WTC11 (cell line): ENCODE measurements around the gene YIPF6. TPM values are rescaled to one million over a fixed set of nuclear protein-coding genes. Genes with fewer than 3 reads are reported as not detected.

Experiments
- ATAC-seq: fragments of 200-7000 bp; cut with Tn5 transposase; 2 replicates; pipeline ENCODE4 v1.10.0; 2021; ENCODE audit warnings: mild to moderate bottlenecking, moderate library complexity
- CTCF ChIA-PET: fragments of 300-600 bp; sonication (Branson Sonifier 250); formaldehyde crosslinking; loops from one replicate; lab custom pipeline; 2021; ENCODE audit warnings: antibody characterized with exemption; lab: Charles Lee
- POLR2A ChIA-PET: fragments of 350-600 bp; sonication (Branson Sonifier 250); formaldehyde crosslinking; loops from one replicate; lab custom pipeline; 2021; ENCODE audit warnings: antibody characterized with exemption; lab: Charles Lee
- DNase-seq: peaks from one replicate; pipeline ENCODE4 v3.0.0; 2021; ENCODE audit warnings: low spot score
- H3K27ac Mint-ChIP-seq: 2 replicates; pipeline ENCODE4 v1.8.0; 2021; ENCODE audit warnings: mixed read lengths
- H3K27me3 Mint-ChIP-seq: 2 replicates; pipeline ENCODE4 v1.8.0; 2021; ENCODE audit warnings: low read depth, mild to moderate bottlenecking, moderate library complexity, mixed read lengths
- H3K36me3 Mint-ChIP-seq: 2 replicates; pipeline ENCODE4 v1.8.0; 2021; ENCODE audit warnings: mixed read lengths
- H3K4me1 Mint-ChIP-seq: 2 replicates; pipeline ENCODE4 v1.8.0; 2022; ENCODE audit warnings: mixed read lengths
- H3K4me3 Mint-ChIP-seq: 2 replicates; pipeline ENCODE4 v1.8.0; 2021; ENCODE audit warnings: mild to moderate bottlenecking, moderate library complexity, mixed read lengths
- H3K9me3 Mint-ChIP-seq: 2 replicates; pipeline ENCODE4 v1.8.0; 2021; ENCODE audit warnings: mixed read lengths
- ELF4 ChIP-seq: sonication (generic); formaldehyde crosslinking; IDR thresholded peaks from 2 replicates; pipeline ENCODE4 v1.8.1; 2022; ENCODE audit warnings: low read depth, mild to moderate bottlenecking, moderate library complexity, missing genetic modification reagents
- EMX1 ChIP-seq: fragments of 250-450 bp; sonication (Bioruptor Pico); IDR thresholded peaks from 2 replicates; pipeline ENCODE4 v1.8.0; 2021; ENCODE audit warnings: mild to moderate bottlenecking
- ETV6 ChIP-seq: sonication (generic); formaldehyde crosslinking; IDR thresholded peaks from 2 replicates; pipeline ENCODE4 v1.8.1; 2022; ENCODE audit warnings: mild to moderate bottlenecking, missing genetic modification reagents
- FOXJ3 ChIP-seq: sonication (generic); formaldehyde crosslinking; IDR thresholded peaks from 2 replicates; pipeline ENCODE4 v1.9.0; 2021; ENCODE audit warnings: missing genetic modification reagents, mild to moderate bottlenecking, borderline replicate concordance
- FOXK1 ChIP-seq: sonication (generic); formaldehyde crosslinking; IDR thresholded peaks from 2 replicates; pipeline ENCODE4 v1.8.0; 2022; ENCODE audit warnings: mild to moderate bottlenecking, moderate library complexity, missing genetic modification reagents
- HMGA2 ChIP-seq: fragments of 250-450 bp; sonication (Bioruptor Pico); IDR thresholded peaks from 2 replicates; pipeline ENCODE4 v1.4.0; 2021; ENCODE audit warnings: mild to moderate bottlenecking, moderate library complexity
- JUN ChIP-seq: sonication (generic); formaldehyde crosslinking; IDR thresholded peaks from 2 replicates; pipeline ENCODE4 v1.8.0; 2023; ENCODE audit warnings: mild to moderate bottlenecking, missing genetic modification reagents
- MXD4 ChIP-seq: fragments of 250-450 bp; sonication (Bioruptor Pico); IDR thresholded peaks from 2 replicates; pipeline ENCODE4 v1.8.0; 2021; ENCODE audit warnings: mild to moderate bottlenecking, moderate library complexity, borderline replicate concordance
- NR3C1 ChIP-seq: sonication (generic); formaldehyde crosslinking; conservative IDR thresholded peaks from 2 replicates; pipeline ENCODE4 v1.8.1; 2023; ENCODE audit warnings: low read depth, mild to moderate bottlenecking, missing genetic modification reagents
- RELA ChIP-seq: sonication (generic); formaldehyde crosslinking; IDR thresholded peaks from 2 replicates; pipeline ENCODE4 v1.8.1; 2022; ENCODE audit warnings: missing genetic modification reagents, mild to moderate bottlenecking, borderline replicate concordance
- SMAD4 ChIP-seq: sonication (generic); formaldehyde crosslinking; IDR thresholded peaks from 2 replicates; pipeline ENCODE4 v1.8.0; 2022; ENCODE audit warnings: mild to moderate bottlenecking, missing genetic modification reagents
- SOX15 ChIP-seq: fragments of 250-450 bp; sonication (Bioruptor Pico); IDR thresholded peaks from 2 replicates; pipeline ENCODE4 v1.9.0; 2021; ENCODE audit warnings: mild to moderate bottlenecking
- ZNF219 ChIP-seq: sonication (generic); formaldehyde crosslinking; IDR thresholded peaks from 2 replicates; pipeline ENCODE4 v1.8.0; 2023; ENCODE audit warnings: missing genetic modification reagents, mild to moderate bottlenecking, borderline replicate concordance
- total RNA-seq: library from RNA; stranded (reverse); gene quantifications from 3 replicates; pipeline ENCODE4 v1.2.3, GENCODE V29; 2021
- TF ChIP-seq, protein P1 (sequence below): fragments of 250-450 bp; sonication (Bioruptor Pico); IDR thresholded peaks from 2 replicates; pipeline ENCODE4 v2.1.2; 2022; ENCODE audit warnings: mild to moderate bottlenecking, moderate library complexity
- TF ChIP-seq, protein P2 (sequence below): sonication (generic); formaldehyde crosslinking; IDR thresholded peaks from 2 replicates; pipeline ENCODE4 v1.8.1; 2023; ENCODE audit warnings: mild to moderate bottlenecking, missing genetic modification reagents, moderate library complexity
- TF ChIP-seq, protein P3 (sequence below): sonication (generic); formaldehyde crosslinking; IDR thresholded peaks from 2 replicates; pipeline ENCODE4 v1.8.1; 2022; ENCODE audit warnings: missing genetic modification reagents, borderline replicate concordance
- TF ChIP-seq, protein P4 (sequence below): sonication (generic); formaldehyde crosslinking; IDR thresholded peaks from 2 replicates; pipeline ENCODE4 v1.8.1; 2023; ENCODE audit warnings: mild to moderate bottlenecking, moderate library complexity, missing genetic modification reagents
- TF ChIP-seq, protein P5 (sequence below): sonication (generic); formaldehyde crosslinking; IDR thresholded peaks from 2 replicates; pipeline ENCODE4 v1.8.1; 2023; ENCODE audit warnings: mild to moderate bottlenecking, missing genetic modification reagents, moderate library complexity

Gene YIPF6
- total RNA-seq, 1 experiment from 2014 or later = 34.2 TPM

DNA sequence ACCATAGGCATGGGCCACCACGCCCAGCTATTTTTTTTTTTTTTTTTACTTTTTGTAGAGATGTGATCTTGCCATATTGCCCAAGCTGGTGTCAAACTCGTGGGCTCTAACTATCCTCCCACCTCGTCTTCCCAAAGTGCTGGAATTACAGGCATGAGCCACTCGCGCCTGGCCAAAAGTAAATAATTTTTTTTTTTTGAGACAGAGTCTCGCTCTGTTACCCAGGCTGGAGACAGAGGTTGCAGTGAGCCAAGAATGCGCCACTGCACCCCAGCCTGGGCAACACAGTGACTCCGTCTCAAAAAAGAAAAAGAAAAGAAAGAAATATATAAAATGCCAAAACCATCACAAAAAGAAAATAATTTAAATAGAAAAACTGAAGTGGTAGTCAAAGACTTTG lies 47.1 kb upstream of the YIPF6 start (continued):
- TF ChIP-seq, protein P1, sequence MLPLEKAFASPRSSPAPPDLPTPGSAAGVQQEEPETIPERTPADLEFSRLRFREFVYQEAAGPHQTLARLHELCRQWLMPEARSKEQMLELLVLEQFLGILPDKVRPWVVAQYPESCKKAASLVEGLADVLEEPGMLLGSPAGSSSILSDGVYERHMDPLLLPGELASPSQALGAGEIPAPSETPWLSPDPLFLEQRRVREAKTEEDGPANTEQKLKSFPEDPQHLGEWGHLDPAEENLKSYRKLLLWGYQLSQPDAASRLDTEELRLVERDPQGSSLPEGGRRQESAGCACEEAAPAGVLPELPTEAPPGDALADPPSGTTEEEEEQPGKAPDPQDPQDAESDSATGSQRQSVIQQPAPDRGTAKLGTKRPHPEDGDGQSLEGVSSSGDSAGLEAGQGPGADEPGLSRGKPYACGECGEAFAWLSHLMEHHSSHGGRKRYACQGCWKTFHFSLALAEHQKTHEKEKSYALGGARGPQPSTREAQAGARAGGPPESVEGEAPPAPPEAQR (CRISPR knock-in tag) = no peak
- TF ChIP-seq, protein P2, sequence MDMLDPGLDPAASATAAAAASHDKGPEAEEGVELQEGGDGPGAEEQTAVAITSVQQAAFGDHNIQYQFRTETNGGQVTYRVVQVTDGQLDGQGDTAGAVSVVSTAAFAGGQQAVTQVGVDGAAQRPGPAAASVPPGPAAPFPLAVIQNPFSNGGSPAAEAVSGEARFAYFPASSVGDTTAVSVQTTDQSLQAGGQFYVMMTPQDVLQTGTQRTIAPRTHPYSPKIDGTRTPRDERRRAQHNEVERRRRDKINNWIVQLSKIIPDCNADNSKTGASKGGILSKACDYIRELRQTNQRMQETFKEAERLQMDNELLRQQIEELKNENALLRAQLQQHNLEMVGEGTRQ (CRISPR knock-in tag) = no peak
- no peak for TF ChIP-seq EMX1 (CRISPR knock-in tag)

DNA sequence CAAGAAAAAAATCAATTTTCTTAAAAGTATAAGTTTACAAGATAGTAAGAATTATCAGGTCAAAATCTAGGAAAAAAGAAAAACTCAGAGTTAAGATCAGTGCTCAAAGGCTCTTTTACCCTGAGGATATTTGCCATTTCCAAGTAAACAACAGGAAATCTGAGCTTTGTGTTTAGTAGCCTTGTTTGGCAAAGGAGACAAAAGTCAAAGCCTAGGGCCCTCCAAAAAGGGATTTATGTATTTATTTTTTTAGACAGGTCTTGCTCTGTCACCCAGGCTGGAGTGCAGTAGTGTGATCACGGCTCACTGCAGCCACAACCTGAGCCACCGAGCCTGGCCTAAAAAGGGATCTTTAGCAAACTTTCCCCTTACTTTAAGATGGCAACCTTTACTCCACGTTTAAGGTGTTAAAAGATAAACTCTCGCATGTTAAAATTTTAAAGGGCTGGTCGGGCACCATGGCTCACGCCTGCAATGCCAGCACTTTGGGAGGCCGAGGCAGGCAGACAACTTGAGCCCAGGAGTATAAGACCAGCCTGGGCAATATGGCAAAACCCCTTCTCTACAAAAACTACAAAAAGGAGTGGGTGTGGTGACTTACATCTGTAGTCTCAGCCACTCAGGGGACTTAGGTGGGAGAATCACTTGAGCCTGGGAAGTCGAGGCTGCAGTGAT lies 44.2 kb upstream of the YIPF6 start:
- Mint-ChIP-seq H3K27ac (no peak overlapping the region), H3K27me3 (no peaks in the 10 kb centered on the region), H3K4me3 (no peak overlapping the region), H3K4me1 (no peaks in the 10 kb centered on the region), H3K9me3 (no peaks in the 10 kb centered on the region), H3K36me3 (no peaks in the 10 kb centered on the region)
- TF ChIP-seq, protein P3, sequence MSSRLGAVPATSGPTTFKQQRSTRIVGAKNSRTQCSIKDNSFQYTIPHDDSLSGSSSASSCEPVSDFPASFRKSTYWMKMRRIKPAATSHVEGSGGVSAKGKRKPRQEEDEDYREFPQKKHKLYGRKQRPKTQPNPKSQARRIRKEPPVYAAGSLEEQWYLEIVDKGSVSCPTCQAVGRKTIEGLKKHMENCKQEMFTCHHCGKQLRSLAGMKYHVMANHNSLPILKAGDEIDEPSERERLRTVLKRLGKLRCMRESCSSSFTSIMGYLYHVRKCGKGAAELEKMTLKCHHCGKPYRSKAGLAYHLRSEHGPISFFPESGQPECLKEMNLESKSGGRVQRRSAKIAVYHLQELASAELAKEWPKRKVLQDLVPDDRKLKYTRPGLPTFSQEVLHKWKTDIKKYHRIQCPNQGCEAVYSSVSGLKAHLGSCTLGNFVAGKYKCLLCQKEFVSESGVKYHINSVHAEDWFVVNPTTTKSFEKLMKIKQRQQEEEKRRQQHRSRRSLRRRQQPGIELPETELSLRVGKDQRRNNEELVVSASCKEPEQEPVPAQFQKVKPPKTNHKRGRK (CRISPR knock-in tag) = no peak
- TF ChIP-seq NR3C1 (CRISPR knock-in tag) (no peak), HMGA2 (CRISPR knock-in tag) (no peak), FOXJ3 (CRISPR knock-in tag) (no peak), ZNF219 (CRISPR knock-in tag) (no peak), FOXK1 (CRISPR knock-in tag) (no peak), ELF4 (CRISPR knock-in tag) (no peak), ETV6 (no peak), RELA (no peak), MXD4 (no peak), SMAD4 (CRISPR knock-in tag) (no peak), SOX15 (CRISPR knock-in tag) (no peak), JUN (CRISPR knock-in tag) (no peak)
- TF ChIP-seq, protein P4, sequence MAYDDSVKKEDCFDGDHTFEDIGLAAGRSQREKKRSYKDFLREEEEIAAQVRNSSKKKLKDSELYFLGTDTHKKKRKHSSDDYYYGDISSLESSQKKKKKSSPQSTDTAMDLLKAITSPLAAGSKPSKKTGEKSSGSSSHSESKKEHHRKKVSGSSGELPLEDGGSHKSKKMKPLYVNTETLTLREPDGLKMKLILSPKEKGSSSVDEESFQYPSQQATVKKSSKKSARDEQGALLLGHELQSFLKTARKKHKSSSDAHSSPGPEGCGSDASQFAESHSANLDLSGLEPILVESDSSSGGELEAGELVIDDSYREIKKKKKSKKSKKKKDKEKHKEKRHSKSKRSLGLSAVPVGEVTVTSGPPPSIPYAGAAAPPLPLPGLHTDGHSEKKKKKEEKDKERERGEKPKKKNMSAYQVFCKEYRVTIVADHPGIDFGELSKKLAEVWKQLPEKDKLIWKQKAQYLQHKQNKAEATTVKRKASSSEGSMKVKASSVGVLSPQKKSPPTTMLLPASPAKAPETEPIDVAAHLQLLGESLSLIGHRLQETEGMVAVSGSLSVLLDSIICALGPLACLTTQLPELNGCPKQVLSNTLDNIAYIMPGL (CRISPR knock-in tag) = no peak
- TF ChIP-seq, protein P2 (CRISPR knock-in tag) = no peak
- TF ChIP-seq, protein P5, sequence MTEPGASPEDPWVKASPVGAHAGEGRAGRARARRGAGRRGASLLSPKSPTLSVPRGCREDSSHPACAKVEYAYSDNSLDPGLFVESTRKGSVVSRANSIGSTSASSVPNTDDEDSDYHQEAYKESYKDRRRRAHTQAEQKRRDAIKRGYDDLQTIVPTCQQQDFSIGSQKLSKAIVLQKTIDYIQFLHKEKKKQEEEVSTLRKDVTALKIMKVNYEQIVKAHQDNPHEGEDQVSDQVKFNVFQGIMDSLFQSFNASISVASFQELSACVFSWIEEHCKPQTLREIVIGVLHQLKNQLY (CRISPR knock-in tag) = no peak
- DNase-seq (no peak), ATAC-seq (no peak)
- CTCF ChIA-PET = no interaction called here
- POLR2A ChIA-PET = no interaction called here
